Activated naive CD8-positive, alpha-beta T cell treated with anti-CD3 and anti-CD28 coated beads, Interleukin-2, amount 50 U/mL, for 16 hours (primary cell): Measurements from ENCODE around the gene PAIP2B.
"Not testable (repeated sequence)": the region's sequence is repeated elsewhere in the genome, so short reads cannot be mapped to it uniquely, and the experiment has no call there.

Experiments
- DNase-seq: peaks from one replicate; pipeline ENCODE4 v3.0.0-alpha.2; 2020; ENCODE audit warnings: low read depth, low spot score

The PAIP2B gene

DNA sequence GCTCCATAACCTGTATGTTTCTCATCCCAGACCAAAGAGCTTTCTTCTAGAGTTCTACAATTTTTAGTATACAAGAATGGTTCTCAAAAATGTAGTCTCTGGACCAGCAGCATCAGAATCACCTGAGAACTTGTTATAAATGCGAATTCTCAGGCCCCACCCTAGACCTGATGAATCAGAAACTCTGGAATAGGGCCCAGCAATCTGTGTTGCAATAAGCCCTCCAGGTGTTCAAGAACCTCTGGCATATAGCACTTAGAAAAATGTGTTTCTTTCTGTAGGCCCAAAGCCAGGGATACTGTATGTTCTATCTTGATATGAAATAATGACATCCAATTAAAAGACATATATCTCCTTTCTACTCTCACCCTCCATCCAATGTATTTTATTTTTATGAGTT lies 10.4 kb downstream of the PAIP2B start:
- no peak for DNase-seq

DNA sequence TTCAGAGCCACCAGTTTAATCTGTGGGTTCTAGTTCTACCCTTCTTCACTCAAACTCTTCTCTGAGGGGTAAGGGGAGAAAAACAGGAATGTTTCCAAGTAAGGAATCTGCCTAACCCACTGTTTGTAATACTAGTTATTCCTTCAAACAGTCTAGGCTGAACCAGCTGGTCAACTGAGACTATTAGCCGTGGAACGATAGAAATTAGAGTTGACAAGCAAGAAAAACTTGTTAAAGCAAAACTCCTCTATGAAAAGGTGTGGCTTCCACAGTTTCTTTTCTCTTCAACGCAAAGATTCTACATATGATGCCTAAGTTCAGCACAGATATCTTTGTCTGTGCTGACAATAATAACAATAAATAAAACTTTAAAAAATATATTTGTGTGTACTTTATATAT lies 11.5 kb downstream of the PAIP2B start:
- DNase-seq = no peak

DNA sequence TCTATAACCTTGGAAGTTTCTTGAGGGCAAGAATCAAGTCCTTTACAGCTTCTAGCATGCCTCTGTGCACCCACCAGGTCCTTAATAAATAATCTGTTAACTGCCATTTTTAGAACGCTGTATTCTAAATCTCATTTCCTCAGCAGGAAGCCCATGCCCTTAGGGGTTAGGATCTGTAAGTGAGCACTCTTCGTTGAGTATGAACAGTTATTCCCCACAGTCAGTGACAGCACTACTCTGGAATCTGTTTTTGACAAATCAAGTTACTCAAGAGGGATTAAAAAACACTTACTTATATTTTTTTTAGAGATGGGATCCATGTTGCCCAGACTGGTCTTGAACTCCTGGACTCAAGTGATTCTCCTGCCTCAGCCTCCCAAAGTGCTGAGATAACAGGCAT lies 14.6 kb downstream of the PAIP2B start:
- DNase-seq = no peak

DNA sequence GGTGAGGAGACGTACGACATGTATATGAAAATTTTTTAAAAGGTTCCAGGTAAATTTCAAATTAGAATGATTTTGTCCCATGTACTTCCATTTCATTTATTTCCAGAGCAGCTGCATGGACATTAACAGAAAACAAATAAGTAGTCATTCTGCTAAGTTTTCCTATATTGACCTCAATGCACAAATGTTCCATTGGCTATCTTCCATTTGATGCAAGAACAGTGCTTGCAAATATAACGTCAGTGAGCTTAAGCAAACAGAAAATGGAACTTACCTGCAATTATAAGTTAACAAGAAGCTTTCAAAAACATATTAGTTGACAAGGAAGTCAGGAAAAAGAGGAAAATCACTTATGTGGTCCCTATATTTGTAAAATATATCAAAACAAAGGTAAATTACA lies 16.6 kb downstream of the PAIP2B start:
- no peak for DNase-seq

DNA sequence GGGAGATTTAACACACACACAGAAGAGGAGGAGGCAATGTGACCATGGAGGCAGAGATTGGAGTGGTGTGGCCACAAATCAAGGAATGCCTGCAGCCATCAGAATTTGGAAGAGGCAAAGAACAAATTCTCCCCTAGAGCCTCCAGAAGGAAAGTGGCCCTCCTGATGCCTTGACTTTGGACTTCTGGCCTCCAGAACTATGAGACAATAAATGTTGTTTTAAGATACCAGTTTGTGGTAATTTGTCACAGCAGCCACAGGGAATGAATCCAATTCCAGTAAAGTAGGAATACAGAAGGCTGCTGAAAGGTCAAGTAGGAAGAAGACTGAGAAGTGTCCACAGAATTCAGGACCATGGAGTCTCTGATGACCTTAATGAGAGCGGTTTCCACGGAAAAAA lies 18.1 kb downstream of the PAIP2B start:
- no peak for DNase-seq

DNA sequence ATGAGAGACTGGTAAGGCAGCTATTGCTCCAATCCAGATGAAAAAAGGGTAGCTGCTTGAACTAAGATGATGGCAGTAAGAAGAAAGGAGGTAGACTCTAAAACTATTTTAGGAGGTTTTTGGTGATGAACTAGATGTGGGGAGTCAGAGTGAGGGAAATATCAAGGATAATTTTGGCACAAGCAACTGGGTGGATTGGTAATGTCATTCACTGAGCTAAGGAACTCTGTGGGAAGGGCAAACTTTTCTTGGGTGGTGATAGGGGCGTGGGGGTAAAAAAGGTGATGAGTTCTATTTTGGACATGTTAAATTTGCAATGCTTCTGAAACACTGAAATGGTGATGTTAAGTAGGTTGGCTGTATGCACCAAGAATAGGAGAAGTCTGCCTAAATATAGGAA lies 19.3 kb downstream of the PAIP2B start:
- no peak for DNase-seq

DNA sequence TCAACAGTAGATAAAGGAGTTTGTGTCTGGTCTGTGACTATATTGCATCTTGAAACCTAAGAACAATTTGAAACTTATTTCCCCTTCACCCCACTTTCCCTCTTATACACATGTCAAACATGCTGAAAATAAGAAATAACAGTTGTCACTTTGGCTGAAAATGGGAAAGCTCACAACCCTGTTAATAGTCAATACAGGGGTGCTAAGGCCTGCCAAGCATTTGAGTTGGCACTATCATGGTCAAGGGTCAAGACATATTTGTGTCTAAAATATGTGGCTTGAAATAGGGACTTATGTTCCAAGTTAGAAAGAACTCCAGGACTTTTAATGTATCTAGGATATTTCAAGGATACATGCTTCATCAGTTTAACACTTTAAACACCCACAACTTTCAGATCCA lies 20.6 kb downstream of the PAIP2B start:
- no peak for DNase-seq

DNA sequence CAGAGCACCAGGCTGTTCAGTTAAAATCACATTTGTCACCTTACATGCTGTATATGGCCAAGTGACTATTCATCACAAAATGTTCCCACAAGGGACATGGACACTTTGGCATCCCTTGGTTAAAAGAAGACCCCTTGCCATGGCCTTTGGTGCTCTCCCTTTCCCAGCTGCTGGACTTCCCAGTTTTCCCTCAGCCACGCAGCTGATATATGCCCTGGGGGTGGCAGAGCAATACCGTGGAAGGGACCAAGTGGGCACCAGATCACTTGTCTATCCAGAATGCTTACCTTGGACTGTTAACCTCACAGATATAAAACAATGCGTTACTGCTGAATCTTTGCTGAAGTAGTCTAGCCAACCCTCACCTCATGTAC lies 35.3 kb downstream of the PAIP2B start:
- no peak for DNase-seq

DNA sequence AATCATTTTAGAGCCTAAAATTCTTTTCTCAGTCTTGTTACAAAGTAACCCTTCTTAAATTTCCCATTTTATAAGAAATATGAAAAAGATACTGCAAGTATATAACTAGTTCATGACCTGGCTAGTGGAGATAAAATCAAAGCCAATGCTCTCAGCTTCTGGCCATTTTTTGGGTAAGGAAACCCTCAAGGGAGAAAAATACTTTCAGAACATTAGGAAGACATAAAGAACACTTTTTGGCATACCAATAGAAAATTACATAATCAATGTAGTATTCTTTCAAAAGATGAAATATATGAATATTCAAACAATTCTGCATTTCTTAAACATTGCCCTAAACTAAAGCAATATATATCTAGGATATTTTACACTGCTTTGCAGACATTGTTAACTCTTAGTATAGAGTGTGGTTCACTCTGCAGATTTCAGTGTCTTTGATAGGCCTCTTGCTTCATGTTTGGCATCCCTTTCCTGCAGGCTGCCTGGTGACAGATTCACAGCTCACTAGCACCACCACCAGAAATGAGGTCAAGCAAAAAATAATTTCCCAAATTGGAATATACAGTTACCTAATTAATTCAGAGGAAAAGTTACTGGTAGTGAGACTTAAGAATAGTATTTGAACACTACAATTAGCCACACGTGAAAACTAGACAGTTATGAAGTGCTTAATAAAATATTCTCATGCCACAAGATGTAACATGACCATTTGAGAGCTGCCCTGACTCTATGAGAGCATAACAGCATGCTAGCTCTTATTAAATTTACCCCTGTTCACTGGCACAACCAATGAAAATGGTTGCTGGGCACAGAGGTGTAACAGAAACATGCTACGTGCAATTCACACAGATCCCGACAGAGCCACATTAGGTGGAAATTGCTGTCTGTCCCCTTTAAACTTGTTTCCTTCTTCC lies 36.0 kb downstream of the PAIP2B start:
- DNase-seq = no peak

DNA sequence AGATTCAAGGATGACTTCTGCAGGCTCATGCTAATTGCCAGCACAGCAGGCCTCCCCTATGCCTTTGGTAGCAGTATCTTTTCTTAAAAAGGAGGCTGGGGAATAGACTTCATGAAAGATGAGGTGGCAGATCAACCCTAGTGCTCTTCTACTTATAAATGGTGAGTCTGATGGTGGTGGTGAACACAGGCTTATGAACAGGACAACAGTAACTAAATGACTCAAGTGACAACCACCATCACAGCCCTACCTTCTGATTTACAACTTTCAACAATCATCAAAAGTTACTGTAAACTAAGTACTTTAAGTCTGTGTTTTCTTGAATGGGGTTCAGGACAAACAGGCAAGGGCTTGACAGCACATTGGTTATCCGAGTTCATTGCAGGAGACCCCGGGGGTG lies 39.3 kb downstream of the PAIP2B start:
- no peak for DNase-seq

DNA sequence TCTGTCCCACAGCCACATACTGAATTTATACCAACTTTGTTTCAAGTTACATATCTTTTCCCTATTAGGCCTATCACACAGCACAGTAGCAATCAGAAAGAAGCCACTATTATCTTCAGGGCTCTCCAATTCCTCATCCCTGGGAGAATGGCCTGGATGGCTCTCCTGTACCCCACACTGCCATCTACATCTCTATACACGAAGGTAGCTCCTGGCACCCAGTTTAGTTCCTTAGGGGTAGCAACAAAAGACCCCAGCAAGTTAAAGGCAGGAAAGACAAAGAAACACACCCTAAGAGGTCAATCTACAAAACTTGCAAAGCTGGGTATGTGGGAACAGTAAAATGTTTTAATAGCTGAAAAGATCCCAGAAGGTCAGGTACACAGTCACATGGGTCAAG lies 39.9 kb downstream of the PAIP2B start:
- DNase-seq = no peak

DNA sequence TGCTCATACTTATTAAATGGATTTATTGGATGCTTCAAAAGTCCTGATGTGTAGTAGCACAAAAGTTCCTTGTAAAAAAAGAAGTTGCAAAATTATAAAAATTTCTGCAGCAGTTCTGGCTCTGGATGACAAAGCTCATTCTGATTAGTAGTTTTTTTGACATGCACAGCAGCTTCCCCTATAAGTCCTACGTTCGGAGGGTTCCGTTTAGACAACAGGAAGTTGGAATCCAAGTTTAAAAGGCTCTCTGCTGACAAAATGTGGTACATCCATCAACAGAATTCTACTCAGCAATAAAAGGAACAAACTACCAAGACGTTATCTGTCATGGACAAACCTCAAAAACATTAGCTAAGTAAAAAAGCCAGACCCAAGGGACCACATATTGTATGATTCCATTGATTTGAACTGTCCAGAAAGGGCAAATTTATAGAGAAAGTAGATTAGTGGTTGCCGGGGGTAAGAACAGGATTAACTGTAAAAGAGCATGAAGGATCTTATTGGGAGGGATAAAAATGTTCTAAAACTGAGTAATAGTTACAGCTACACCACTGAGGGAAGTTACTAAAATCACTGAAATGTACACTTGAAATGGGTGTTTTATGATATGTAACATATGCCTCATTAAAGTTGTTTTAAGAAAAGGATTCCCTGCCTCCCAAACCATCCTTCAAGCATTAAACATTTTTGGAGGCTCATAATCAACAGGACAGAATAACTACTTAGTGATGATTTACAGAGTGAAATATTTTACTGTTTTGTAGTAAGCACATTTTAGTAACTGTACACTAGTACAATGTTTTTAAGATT lies 43.4 kb downstream of the PAIP2B start:
- DNase-seq = not testable (repeated sequence)

DNA sequence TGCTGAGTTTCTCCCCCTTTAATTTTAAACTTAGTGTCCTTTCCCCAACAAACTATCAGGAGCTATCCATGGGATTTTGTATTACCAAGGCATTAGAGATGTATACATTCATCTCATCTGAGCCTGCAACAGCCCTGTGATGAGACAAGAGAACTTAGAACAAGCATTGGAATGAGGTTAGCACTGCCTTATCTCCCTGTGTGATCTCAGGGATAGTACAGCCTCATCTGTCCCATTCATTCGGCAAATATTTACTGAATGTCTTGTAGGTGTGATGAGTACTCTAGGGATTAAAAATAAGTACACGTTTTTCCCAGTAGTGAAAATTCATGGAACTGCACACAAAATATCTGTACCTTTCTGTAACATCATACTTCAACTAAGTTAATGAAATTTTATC lies 45.6 kb downstream of the PAIP2B start:
- no peak for DNase-seq

DNA sequence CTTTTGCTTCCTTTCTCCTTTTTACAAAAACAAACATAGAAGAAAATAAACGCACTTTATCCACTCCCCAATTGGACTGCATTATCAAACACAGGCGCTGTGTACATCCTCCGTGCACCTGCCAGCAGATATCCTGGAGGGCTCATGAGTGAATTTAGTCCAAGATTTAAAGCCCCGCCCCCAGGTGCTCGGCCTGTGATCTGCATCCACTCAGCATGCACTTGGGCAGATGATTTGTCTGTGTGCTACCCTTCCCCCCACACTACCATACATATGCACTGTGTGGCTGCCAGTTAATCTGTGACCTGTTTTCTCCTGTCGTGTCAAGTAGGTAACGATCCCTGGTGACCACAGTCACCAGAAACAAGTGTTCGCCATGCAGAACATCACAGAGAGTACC lies 48.1 kb downstream of the PAIP2B start:
- DNase-seq = not testable (repeated sequence)

DNA sequence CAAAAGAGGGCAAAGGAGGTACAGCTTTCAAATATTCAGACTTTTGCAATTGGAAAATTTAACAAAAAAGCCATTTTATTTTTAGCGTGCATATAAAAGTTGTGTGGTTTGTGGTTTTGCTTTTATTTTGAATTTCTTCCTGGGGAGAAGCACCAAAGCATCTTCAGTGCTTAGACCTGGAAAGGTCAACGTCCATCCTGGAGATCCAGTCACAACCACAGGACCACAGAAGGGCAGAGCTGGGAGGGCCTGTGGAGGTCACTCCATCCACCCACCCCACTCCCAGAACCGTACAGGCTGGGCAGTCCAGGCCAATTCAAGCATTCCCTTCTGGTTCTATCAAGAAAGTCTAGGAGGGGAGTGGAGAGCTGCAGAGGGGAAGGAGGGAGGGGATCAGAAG lies 52.7 kb downstream of the PAIP2B start:
- DNase-seq = no peak

DNA sequence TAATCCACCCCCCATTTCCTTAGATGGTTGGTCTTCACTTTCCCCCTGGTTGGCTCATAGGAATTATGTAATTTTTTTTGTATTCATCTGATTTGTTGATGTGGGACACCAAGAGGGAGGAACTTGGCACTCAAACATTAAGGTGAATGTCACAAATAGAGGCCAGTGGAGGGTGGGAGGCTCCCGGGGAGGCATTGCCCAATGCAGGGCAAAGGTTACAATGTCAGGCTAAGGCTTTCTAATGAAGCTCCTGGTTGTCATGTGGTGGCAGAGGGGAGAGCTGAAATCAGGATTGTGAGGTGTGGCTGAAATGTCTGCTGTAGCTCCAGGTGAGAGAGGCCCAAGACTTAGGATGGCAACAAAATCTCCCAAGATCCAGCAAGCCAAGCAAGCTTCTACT lies 53.8 kb downstream of the PAIP2B start:
- DNase-seq = no peak

DNA sequence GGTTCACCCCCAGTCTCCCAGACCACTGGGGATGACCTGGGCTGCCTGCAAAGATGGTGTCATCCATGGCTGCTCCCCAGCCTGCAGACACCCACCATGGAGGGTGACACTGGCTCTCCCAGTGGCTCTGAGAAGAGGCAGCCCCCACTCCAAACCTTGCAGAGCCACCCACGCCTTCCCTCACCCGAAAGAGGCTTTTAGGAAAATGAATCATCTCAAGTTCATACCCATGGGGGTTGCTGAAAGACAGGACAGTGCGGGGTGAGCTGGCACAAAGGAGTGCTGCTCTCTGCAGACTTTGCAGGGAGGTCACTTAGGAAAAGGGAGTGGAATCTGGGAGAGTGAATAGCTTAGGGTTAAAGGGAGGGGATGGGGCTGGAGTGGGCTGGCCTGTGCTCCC lies 60.1 kb downstream of the PAIP2B start:
- DNase-seq = no peak

DNA sequence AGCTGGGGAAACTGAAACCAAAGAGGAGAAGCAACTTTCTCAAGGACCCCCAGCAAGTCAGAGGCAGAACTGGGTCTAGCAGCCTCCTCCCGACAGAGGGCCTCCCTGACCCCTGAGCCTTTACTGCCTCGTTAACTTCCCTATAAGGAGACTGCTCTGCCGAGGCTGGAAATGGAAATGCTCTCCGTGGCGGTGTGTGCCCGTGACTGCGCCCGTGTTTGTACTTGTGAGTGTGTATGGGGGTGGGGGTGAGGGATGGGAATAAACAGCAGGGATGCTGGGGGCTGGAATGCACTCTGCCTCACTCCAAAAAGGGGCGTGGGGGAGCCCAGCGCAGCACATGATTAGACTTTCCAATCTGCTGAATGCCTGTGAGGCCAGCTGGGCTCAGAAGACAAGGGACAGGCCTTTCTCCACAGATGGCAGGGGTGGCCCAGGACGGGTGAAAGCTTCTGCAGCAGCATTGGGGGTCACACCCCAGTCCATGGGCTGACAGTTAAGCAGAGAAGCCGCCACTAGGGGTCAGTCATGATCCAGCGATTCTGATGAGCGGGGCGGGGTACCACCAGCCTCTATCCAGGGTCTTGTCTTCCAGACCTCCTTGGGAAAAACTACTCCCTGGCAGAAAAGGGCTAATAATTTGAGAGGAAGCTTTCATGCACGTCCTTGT lies 69.6 kb downstream of the PAIP2B start:
- DNase-seq = peak; percentile 27

DNA sequence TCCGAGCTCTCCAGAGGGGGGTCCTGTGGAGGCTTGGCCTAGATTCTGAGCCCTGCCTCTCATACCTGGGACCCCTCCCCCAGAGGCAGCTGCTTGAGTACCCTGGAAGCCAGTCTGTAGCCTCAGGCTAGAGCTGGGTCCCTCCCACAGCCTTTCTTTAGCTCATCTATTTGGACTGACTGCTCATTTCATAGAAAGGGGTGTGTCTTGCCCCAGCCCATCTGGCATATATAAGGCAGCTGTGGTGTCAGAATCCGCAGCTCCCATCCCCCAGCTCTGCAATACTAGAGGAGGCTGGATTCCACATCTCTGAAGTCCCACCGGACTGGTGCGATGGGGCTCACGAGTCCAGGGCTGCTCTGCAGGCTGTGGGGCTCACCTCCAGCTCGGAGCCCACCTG lies 70.3 kb downstream of the PAIP2B start:
- DNase-seq = no peak

DNA sequence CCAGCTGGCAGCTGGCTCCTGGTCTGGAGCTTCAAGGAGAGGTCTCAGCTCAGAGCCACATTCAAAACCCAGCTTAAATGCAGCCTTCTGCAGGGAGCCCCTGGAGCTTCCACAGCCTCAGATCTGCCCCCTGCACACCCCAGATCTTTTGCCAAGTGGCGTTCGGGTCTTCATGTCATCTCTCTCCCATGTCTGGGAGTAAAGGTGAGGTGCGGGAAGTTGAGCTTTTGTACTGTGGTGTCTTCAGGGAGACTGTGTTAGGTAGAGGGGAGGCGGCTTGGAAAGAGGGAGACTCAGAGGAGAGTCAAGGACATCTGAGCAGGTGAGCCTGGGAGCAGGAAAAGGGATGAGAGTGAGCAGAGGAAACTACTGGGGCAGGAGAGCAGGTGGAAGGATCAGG lies 71.1 kb downstream of the PAIP2B start:
- DNase-seq = no peak

DNA sequence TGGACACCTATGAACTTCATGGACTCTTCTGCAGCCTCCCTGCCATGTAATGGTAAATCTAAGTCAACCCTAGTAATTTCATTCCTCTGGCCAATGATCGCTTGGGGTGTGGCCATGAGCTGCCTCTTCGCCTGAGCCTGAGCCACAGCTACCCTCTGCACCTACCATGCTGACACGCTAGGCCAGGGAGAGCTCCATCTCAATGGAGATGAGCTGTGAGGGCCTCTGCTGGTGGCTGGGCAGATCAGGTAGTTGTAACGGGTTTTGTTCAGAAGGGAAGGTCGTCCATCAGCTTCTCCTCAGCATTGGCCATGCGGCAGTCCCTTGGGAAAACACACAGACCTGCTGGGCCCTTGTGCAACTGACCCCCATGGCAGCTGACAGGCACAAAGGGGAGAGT lies 72.1 kb downstream of the PAIP2B start:
- DNase-seq = no peak

DNA sequence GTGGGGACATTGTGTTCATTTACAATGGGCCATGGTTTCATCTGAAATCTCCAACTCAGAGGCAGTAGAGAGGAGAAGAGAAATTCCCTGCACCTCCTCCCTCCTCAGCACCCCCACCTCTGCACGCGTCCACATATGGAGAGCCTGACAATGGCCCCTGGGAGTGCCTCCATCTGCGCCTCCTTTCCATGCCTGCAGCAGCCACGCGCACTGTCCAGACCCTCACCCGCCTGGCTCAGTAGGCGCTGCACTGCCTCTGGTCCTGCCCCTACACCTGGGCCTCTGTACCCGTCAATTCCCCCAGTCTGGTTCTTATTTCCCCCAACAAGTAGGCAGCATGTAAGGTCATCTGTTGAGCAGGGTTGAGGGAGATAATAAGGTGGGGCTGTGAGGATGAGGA lies 72.6 kb downstream of the PAIP2B start:
- DNase-seq = no peak
